OCI-LY7 (cell line): ENCODE measurements around the gene SPSB1.

ENCODE experiments used
- EZH2phosphoT487 ChIP-seq: fragments of 200-600 bp; sonication (generic); IDR thresholded peaks from 2 replicates; pipeline ENCODE4 v1.6.1; 2018; ENCODE audit warnings: low read depth, borderline replicate concordance, mild to moderate bottlenecking, mixed run types, antibody characterized with exemption, low read length, moderate library complexity, mixed read lengths
- TF ChIP-seq, protein P1 (sequence below): fragments of 200-600 bp; sonication (generic); conservative IDR thresholded peaks from 2 replicates; pipeline ENCODE4 v1.5.1; 2014; ENCODE audit warnings: mild to moderate bottlenecking, antibody characterized with exemption, low read length, moderate library complexity, mixed read lengths

DNA sequence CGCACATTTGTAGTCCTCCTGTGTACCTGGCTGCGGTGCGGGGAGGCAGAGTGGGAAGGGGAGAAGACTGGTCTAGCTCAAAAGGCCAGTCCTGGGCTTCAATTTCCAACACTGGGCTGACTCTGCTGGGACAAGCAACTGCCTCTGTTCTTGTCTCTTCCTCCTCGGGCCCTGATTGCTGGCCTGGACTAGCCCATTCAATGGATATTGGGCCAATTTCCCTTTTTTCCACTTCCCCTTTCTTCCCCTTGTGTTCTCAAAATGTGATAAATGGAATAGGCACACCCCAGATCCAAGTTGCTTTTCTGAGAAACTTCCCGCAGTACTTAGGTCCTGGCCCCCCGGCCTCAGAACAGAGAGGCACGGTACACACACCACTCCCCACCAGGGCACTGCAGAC lies 48.2 kb downstream of the SPSB1 start:
- TF ChIP-seq, protein P1, sequence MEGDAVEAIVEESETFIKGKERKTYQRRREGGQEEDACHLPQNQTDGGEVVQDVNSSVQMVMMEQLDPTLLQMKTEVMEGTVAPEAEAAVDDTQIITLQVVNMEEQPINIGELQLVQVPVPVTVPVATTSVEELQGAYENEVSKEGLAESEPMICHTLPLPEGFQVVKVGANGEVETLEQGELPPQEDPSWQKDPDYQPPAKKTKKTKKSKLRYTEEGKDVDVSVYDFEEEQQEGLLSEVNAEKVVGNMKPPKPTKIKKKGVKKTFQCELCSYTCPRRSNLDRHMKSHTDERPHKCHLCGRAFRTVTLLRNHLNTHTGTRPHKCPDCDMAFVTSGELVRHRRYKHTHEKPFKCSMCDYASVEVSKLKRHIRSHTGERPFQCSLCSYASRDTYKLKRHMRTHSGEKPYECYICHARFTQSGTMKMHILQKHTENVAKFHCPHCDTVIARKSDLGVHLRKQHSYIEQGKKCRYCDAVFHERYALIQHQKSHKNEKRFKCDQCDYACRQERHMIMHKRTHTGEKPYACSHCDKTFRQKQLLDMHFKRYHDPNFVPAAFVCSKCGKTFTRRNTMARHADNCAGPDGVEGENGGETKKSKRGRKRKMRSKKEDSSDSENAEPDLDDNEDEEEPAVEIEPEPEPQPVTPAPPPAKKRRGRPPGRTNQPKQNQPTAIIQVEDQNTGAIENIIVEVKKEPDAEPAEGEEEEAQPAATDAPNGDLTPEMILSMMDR: no peak
- no peak for TF ChIP-seq EZH2phosphoT487
